Type B pancreatic cell (in vitro differentiated cells): ENCODE data around the gene MCC. TPM values are rescaled to one million over a fixed set of nuclear protein-coding genes. Genes with fewer than 3 reads are reported as not detected.

Experiments used
- DNase-seq: peaks from one replicate; pipeline ENCODE4 v3.0.0; 2021; ENCODE audit warnings: mixed read lengths; ENCODE audit not compliant: unreplicated experiment; ENCODE audit errors: extremely low spot score
- H3K27ac Mint-ChIP-seq: 2 replicates; pipeline ENCODE4 v1.8.0; 2021; ENCODE audit warnings: mild to moderate bottlenecking, mixed read lengths
- H3K27me3 Mint-ChIP-seq: 2 replicates; pipeline ENCODE4 v1.8.0; 2021; ENCODE audit warnings: mixed read lengths
- H3K36me3 Mint-ChIP-seq: 2 replicates; pipeline ENCODE4 v1.8.0; 2021; ENCODE audit warnings: mixed read lengths
- H3K4me1 Mint-ChIP-seq: one replicate; pipeline ENCODE4 v1.8.0; 2021; ENCODE audit warnings: mixed read lengths; ENCODE audit not compliant: unreplicated experiment
- H3K4me3 Mint-ChIP-seq: 2 replicates; pipeline ENCODE4 v1.8.0; 2021; ENCODE audit warnings: mild to moderate bottlenecking, mixed read lengths
- H3K9me3 Mint-ChIP-seq: 2 replicates; pipeline ENCODE4 v1.8.0; 2021; ENCODE audit warnings: mixed read lengths
- CTCF ChIP-seq: fragments of 200-600 bp; sonication (generic); conservative IDR thresholded peaks from 2 replicates; pipeline ENCODE4 v1.5.0; 2021; ENCODE audit warnings: antibody characterized with exemption, mild to moderate bottlenecking
- total RNA-seq: library from RNA; stranded (reverse); gene quantifications from 2 replicates; pipeline ENCODE4 v1.2.1, GENCODE V29; 2021; ENCODE audit warnings: low replicate concordance

Gene MCC
- total RNA-seq, 1 donor from 2014 or later, result 24.0 TPM

DNA sequence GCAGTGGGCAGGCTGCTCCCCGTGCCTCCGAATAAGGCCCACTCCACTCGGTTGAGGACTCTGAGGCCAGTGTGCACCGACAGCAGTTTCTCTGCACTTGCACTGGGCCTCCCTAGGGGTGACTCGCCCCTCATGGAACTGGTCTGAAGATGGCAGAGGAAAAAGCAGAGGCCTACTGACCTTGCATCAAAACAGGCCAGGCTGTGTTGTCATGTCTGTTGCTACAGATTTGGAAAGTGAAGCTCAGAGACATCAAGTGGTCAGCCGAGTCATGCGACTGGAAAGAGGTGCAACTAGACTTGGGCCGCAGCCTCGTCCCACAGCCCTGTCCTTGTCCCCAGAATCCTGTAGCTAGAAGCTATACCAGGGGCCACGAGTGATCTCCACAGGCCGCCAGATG, 433.4 kb downstream of the MCC start:
- no peaks in the 10 kb centered on the region for H3K27me3 Mint-ChIP-seq
- no peak for DNase-seq
- TF ChIP-seq CTCF, result no peak
- no peak overlapping the region for H3K27ac Mint-ChIP-seq
- H3K4me3 Mint-ChIP-seq, result no peak overlapping the region
- H3K36me3 Mint-ChIP-seq, result peaks cover 3% of the 10 kb centered on the region
- H3K4me1 Mint-ChIP-seq, result peaks cover 22% of the 10 kb centered on the region
- no peaks in the 10 kb centered on the region for H3K9me3 Mint-ChIP-seq

DNA sequence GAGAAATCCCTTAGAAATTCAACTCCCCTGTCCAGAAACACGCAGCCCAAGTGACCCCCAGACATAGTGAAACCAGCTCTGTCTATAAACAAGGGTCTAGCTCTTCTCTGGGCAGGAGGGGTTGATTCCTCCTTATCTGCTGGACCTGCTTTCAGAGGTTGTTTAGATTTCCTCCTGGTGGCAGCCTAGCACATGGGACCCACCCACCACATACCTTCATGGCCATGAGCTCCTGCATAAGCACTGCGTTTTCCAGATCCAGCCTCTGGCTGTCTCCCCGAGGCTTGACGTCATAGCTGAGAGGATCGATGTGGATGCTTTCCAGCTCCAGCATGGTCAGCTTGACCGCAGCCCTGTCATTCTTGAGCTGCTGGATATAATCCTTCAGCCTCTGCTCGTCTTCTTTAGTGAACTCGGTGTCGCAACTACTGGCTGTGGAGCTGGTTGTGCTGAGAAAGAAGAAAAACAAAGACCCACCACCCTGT, 434.7 kb downstream of the MCC start:
- no peak for DNase-seq
- Mint-ChIP-seq H3K27ac (no peak overlapping the region), H3K4me1 (peaks cover 9% of the 10 kb centered on the region), H3K4me3 (no peak overlapping the region), H3K9me3 (no peaks in the 10 kb centered on the region), H3K36me3 (peaks cover 3% of the 10 kb centered on the region), H3K27me3 (no peaks in the 10 kb centered on the region)
- no peak for TF ChIP-seq CTCF

DNA sequence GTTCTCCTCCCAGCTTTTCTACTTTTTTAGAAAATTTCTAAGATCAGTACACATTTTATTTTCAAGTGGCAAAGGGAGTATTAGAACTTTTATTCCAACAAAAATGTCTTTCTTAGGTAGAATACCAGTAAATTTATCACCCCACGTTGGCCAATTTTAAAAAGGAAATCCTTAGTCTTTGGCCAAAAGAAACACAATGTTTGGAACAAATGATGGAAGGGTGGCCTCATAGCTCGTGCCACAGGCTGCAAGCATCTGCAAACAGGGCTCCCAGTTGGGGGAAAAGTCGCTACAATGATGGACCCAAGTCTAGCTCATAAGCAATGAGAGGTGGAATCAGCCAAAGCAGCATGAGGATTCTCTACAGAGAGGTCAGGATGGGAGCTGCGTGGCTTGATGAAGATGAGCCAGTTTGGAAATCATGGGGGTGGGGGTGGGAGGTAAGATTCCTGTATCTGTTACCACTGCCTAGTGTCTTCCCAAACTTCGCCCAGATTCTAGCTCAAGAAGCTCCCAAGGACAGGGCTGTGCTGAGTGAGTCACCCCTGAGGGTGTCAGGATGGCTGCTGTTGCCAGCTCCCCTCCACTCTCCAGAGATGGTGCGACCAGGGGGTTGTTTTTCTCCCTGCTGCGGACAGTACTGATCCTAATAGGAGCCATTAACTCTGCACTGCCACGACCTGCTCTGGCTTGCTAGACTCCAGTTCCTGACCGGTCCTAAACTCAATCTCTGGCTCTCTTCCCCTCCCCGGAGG, 436.0 kb downstream of the MCC start:
- Mint-ChIP-seq H3K9me3 (no peaks in the 10 kb centered on the region), H3K27ac (no peak overlapping the region), H3K4me3 (no peak overlapping the region), H3K36me3 (peaks cover 3% of the 10 kb centered on the region), H3K4me1 (peaks cover 4% of the 10 kb centered on the region), H3K27me3 (no peaks in the 10 kb centered on the region)
- no peak for TF ChIP-seq CTCF
- DNase-seq, result no peak

DNA sequence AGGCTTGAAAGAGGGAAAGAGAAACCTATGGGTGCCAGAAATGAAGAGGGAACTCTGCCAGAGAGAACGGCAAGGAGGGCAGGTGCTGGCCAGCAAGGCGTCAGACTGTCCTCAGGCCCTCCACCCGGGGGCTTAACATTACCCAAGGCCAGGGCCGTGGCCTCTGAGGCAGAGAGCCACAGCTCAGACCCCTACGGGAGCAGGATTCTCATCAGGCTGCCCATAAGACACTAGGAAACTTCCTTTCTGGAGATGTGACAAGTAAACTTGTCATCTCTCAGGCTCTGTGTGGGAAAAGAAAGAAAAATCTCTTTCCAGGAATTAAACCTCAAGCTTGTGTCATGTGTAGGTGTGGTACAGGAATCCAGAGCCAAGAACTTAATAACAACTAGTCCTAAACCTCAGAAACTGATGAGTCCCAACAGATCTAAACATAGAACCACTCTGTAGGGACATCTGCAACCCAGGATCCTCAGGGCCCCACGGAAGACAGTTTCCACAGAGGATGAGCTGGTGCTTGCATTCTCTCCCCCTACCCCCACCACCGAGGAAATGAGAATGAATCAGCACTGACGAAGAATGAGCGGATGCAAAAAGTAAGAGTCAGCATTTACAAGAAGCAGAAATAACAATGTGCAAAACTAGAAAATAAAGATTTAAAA, 437.4 kb downstream of the MCC start:
- no peak overlapping the region for H3K27ac Mint-ChIP-seq
- no peak for TF ChIP-seq CTCF

GRCh38 chr5:113048931-113049330, 439.3 kb downstream of the MCC start:
- no peak for DNase-seq
- peaks cover under 1% of the 10 kb centered on the region for H3K36me3 Mint-ChIP-seq
- H3K27ac Mint-ChIP-seq, result no peak overlapping the region

More for the DNA sequence above, 437.4 kb downstream of the MCC start:
- Mint-ChIP-seq H3K9me3 (no peaks in the 10 kb centered on the region), H3K36me3 (peaks cover 3% of the 10 kb centered on the region), H3K27me3 (no peaks in the 10 kb centered on the region), H3K4me3 (no peak overlapping the region), H3K4me1 (no peaks in the 10 kb centered on the region)
- DNase-seq, result no peak

More at GRCh38 chr5:113048931-113049330, 439.3 kb downstream of the MCC start:
- TF ChIP-seq CTCF, result no peak
- H3K9me3 Mint-ChIP-seq, result no peaks in the 10 kb centered on the region
- H3K27me3 Mint-ChIP-seq, result no peaks in the 10 kb centered on the region
- H3K4me3 Mint-ChIP-seq, result no peak overlapping the region
- peaks cover 3% of the 10 kb centered on the region for H3K4me1 Mint-ChIP-seq
